Stimulated activated CD8-positive, alpha-beta memory T cell treated with anti-CD3 and anti-CD28 coated beads, Interleukin-15, amount 100 ng/mL, for 4 hours (primary cell): Measurements from ENCODE around the gene CDHR2.

Experiments used
- DNase-seq, 2 donors: peaks; one replicate each; pipeline ENCODE4 v3.0.0-alpha.2; 2020; ENCODE audit warnings: low read depth in 2 of 2

Gene CDHR2

GRCh38 chr5:176620333-176620981 is 71.3 kb downstream of the CDHR2 start:
- DNase-seq, result no peak

GRCh38 chr5:176621661-176622079 is 72.5 kb downstream of the CDHR2 start:
- no peak for DNase-seq

- DNase-seq, result no peak
These were observed 75.0 kb downstream of the CDHR2 start for GRCh38 chr5:176624142-176624541.

GRCh38 chr5:176624938-176625337 is 75.8 kb downstream of the CDHR2 start:
- no peak for DNase-seq

DNA sequence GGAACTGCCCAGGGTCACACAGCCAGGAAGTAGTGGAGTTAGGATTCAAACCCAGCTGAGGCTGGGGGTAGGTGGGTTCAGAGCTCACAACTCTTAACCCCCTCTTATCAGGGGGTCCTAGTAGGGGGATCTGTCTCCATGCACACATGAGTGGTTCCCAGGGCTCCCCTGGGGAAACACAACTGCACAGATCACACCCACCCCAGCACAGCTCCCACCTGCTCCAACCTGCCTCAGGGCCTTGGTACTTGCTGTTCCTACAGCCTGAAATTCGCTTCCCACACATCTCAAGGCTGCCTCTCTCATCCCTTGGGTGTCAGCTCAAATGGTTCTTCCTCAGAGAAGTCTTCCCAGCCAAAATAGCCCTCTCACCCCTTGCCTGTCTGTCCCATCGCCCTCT is 76.4 kb downstream of the CDHR2 start:
- DNase-seq, result no peak

DNA sequence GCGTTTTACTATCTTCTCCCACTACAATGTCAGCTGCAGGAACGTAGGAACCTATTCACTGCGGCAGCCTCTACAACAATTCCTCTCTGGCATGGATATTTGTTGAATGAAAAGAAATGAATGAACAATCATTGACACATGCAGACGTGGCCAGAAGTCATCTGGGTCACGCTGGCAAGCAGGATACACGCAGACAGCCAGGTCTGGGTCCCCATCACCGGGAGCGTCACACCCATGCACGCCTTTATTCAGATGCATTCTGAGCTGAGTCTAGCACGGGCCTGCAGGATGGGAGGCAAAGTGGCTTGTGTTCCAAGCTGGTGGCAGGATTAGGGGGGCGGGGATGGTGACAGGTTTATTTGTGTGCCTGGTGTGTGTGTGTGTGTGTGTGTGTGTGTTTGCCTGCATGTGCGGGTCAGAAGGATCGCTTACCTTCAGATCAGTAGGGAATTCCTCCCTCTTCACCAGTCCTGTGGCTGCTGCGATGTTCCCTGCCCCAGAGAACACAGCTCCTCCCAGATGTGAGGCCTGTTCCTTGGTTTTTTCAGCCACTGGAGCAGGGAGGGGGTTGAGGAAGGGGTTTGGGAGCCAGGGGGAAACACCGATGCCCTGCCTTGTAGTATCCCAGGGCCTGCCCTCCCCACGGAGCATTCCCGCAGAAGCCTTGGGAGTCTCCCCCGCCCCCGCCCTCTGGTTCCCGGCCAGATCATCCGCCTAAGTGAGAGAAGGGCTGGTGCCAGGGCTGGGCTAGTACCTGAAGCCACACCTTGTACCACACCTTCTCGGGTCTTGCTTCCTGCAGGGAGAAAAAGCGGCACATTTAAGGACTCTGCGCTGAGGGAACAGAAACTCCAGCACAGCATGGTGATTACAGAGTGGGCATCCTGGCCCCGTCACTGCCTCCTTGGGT is 77.1 kb downstream of the CDHR2 start:
- no peak for DNase-seq

DNA sequence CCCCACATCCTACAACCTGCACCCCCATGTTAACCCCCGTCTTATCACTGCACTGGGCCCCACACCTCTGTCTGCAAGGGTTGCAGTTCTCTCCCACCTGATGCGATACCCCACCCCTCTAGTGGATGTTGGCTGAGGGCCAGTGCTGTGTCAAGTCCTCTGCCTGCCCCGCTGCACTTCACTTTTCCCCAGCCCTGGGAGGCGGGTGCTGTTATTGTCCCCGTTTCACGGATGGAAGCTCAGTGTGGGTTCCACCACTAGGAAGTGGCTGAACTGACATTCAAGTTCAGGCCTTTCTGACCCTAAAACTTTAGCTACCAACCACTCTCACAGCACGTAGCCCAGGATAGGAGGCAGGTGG is 77.7 kb downstream of the CDHR2 start:
- DNase-seq, result no peak

DNA sequence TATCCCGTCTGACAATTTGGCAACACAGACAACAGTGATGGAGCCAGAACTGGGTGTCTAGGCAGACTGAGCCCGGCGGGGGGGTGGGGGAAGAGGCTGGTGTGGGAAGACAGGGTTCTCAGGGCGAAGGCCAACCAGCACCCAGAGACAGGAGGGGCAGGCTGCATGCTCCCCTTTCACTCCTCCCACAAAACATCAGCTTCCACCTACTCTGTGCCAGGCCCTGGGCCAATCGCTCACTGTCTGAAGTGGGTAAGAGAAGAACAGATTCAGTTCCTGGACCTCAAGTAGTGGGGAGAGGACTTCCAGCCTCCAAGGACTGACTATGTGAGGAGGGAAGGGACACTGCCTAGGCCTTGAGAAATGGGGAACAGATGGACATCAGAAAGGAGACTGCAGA is 78.4 kb downstream of the CDHR2 start:
- no peak for DNase-seq

- DNase-seq, result no peak
These were observed 79.5 kb downstream of the CDHR2 start for GRCh38 chr5:176628406-176629228.

DNA sequence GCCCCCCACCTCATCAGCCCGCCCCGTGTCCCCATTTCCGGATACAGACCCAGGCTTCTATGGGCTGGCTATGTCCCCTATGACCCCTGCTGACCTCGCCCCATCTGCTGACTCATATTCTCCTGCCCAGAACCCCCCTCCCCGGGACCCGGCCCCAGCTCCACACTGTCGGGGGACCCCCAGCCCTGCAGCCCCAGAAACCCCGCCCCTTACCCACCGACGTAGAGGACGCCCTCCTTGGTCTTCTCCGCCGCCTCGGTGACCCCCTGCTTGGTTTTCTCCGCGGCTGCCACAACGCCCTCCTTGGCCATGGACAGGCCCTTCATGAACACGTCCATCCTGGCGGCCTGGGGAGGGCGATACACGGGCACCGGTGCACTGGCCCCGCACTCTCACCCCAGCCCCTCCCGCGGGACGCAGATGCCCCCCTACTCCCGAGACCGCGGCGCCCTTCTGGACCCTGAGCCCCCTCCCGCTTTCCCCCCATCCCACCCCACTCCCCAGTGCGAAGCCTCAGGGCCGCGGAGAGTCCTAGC is 80.2 kb downstream of the CDHR2 start:
- DNase-seq, result no peak

- peak in 1 of 2 donors; percentile 31 for DNase-seq
These were observed 80.9 kb downstream of the CDHR2 start, which contains the start of the genes EIF4E1B and SNCB for GRCh38 chr5:176629853-176630680. Gene EIF4E1B, plus strand, starts transcription at chr5:176630675. Its CDS starts 12,113 bp downstream, at chr5:176642788. Gene SNCB, minus strand, starts transcription at chr5:176630534. Its CDS starts 880 bp downstream, at chr5:176629654.

GRCh38 chr5:176630681-176631222 is 81.6 kb downstream of the CDHR2 start:
- no peak for DNase-seq

DNA sequence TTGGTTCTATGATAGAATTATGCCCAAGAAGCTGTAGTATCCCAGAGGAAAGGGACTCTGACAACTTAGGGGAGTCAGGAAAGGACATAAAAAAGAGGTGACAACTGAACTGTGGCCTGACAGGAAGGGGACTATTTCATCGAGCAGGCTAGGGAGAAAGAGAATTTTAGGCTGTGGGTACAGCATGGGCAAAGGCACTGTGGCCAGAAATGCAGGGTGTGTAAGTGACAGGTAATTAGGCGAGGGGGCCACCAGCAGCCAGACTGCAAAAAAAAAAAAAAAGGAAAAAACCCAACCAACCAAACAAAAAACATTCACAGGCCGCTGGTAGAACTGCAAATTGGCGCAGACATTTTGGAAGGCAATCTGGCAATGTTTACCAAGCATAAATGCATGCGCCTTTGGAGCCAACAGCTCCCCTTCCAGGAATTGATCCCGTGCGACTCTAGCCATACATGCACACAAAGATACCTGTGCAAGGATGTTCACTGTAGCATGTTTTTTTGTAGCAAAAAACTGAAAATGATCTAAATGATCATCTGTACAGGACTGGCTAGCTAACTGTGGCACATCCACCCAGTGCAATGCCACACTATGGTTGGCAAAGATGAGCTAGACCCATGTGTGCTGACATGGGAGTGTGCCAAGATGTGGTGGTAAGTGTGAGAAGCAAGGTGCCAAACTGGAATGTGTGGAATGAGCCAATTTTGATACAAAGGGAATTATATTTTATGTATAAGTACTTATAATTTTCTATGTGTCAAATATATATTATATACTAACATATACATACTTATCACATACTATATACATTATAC is 82.5 kb downstream of the CDHR2 start:
- no peak for DNase-seq

DNA sequence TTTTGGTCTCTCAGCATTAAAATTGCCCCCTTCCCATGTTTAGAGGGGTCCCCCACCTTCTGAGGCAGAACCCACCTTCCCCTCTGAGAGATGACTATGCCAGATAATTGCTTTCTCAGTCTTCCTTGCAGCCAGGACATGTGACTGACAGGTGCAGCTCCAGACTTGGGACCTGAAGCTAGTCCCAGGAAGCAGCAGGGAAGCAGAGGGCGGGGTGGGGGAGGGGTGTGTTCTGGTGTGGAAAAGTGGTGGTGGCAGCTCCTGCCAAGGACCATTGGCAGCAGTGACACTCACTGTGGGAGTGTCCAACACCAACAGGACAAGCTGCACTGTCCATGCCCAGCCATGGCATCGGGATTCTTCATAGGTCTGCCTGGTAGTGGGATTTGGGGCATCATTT is 83.6 kb downstream of the CDHR2 start:
- no peak for DNase-seq

- DNase-seq, result no peak
These were observed 84.5 kb downstream of the CDHR2 start for GRCh38 chr5:176633598-176633997.

- DNase-seq, result no peak
These were observed 87.3 kb downstream of the CDHR2 start for GRCh38 chr5:176636426-176636825.

DNA sequence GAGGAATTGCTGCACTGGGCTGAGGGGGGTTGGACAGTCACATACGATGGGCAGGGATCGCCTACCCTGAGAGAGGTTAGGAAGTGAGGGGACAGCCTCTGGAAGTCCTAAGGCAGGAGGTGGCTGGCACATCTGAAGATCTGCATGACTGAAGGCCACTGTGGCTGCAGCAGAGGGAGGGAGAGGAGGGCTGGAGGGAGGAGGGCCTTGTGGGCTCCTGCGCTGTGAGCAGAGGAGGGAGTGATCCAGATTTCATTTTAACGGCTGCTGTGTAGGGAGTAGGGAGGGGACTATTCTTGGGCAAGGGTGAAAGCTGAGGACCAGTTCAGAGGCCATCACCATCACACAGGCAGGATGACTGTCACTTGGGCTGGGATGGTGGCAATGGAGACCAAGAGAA is 88.4 kb downstream of the CDHR2 start:
- DNase-seq, result no peak

GRCh38 chr5:176638437-176638836 is 89.3 kb downstream of the CDHR2 start:
- no peak for DNase-seq

- DNase-seq, result no peak
These were observed 90.1 kb downstream of the CDHR2 start for GRCh38 chr5:176639208-176639607.

DNA sequence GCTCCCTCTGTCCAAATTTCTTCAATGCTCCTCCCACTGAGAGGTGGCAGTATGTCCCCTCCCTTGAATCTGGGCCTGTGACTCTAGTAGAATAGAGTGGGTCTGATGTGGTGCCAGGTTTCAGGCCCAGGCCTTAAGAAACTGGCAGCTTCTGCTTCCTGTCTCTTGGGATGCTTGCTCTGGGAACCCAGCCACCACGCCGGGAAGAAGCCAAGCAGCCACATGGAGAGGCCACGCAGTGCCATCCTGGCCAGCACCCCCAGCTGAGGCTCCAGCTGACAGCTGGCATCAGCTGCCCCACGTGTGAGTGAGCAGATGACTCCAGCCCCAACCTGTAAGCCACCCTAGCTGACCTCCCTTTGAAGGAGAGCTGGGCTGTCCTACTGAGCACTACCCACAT is 90.8 kb downstream of the CDHR2 start:
- no peak for DNase-seq
